Measurements from ENCODE around the gene ZDHHC14.
"Not testable (repeated sequence)": the region's sequence is repeated elsewhere in the genome, so short reads cannot be mapped to it uniquely, and the experiment has no call there.

Gene ZDHHC14

GRCh38 chr6:157706883-157707282 lies 325.9 kb downstream of the ZDHHC14 start:
- DNase-seq (ENCODE audit: extremely low read depth in 1 of 2, low read depth in 1 of 2), result no peak

- no peak for DNase-seq (ENCODE audit: extremely low read depth in 1 of 2, low read depth in 1 of 2)
Observed at GRCh38 chr6:157707576-157707975, 326.6 kb downstream of the ZDHHC14 start.

GRCh38 chr6:157708239-157708638 lies 327.2 kb downstream of the ZDHHC14 start:
- DNase-seq (ENCODE audit: extremely low read depth in 1 of 2, low read depth in 1 of 2), result no peak

GRCh38 chr6:157708933-157709332 lies 327.9 kb downstream of the ZDHHC14 start:
- DNase-seq (ENCODE audit: extremely low read depth in 1 of 2, low read depth in 1 of 2), result no peak

GRCh38 chr6:157709555-157709954 lies 328.6 kb downstream of the ZDHHC14 start:
- DNase-seq (ENCODE audit: extremely low read depth in 1 of 2, low read depth in 1 of 2), result no peak

GRCh38 chr6:157710604-157711003 lies 329.6 kb downstream of the ZDHHC14 start:
- DNase-seq (ENCODE audit: extremely low read depth in 1 of 2, low read depth in 1 of 2), result no peak

- no peak for DNase-seq (ENCODE audit: extremely low read depth in 1 of 2, low read depth in 1 of 2)
Observed at GRCh38 chr6:157711060-157711459, 330.1 kb downstream of the ZDHHC14 start.

GRCh38 chr6:157712585-157713295 lies 331.8 kb downstream of the ZDHHC14 start:
- DNase-seq (ENCODE audit: extremely low read depth in 1 of 2, low read depth in 1 of 2), result no peak

GRCh38 chr6:157713451-157714152 lies 332.6 kb downstream of the ZDHHC14 start:
- no peak for DNase-seq (ENCODE audit: extremely low read depth in 1 of 2, low read depth in 1 of 2)

- no peak for DNase-seq (ENCODE audit: extremely low read depth in 1 of 2, low read depth in 1 of 2)
Observed at GRCh38 chr6:157714153-157714490, 333.1 kb downstream of the ZDHHC14 start.

GRCh38 chr6:157715728-157716164 lies 334.8 kb downstream of the ZDHHC14 start:
- no peak for DNase-seq (ENCODE audit: extremely low read depth in 1 of 2, low read depth in 1 of 2)

- DNase-seq (ENCODE audit: extremely low read depth in 1 of 2, low read depth in 1 of 2), result no peak
Observed at GRCh38 chr6:157716251-157716995, 335.4 kb downstream of the ZDHHC14 start.

- no peak for DNase-seq (ENCODE audit: extremely low read depth in 1 of 2, low read depth in 1 of 2)
Observed at GRCh38 chr6:157717340-157717748, 336.4 kb downstream of the ZDHHC14 start.

- DNase-seq (ENCODE audit: extremely low read depth in 1 of 2, low read depth in 1 of 2), result no peak
Observed at GRCh38 chr6:157718503-157719187, 337.7 kb downstream of the ZDHHC14 start.

GRCh38 chr6:157720964-157721363 lies 340.0 kb downstream of the ZDHHC14 start:
- DNase-seq (ENCODE audit: extremely low read depth in 1 of 2, low read depth in 1 of 2), result not testable (repeated sequence)

GRCh38 chr6:157721426-157721825 lies 340.4 kb downstream of the ZDHHC14 start:
- no peak for DNase-seq (ENCODE audit: extremely low read depth in 1 of 2, low read depth in 1 of 2)

GRCh38 chr6:157721830-157722229 lies 340.8 kb downstream of the ZDHHC14 start:
- no peak for DNase-seq (ENCODE audit: extremely low read depth in 1 of 2, low read depth in 1 of 2)

- DNase-seq (ENCODE audit: extremely low read depth in 1 of 2, low read depth in 1 of 2), result no peak
Observed at GRCh38 chr6:157723376-157723775, 342.4 kb downstream of the ZDHHC14 start.

GRCh38 chr6:157724138-157724820 lies 343.3 kb downstream of the ZDHHC14 start:
- no peak for DNase-seq (ENCODE audit: extremely low read depth in 1 of 2, low read depth in 1 of 2)

GRCh38 chr6:157724960-157725741 lies 344.2 kb downstream of the ZDHHC14 start:
- DNase-seq (ENCODE audit: extremely low read depth in 1 of 2, low read depth in 1 of 2), result no peak
